Neural cell (in vitro differentiated cells): Measurements from ENCODE around the gene BNIP3. TPM values are rescaled to one million over a fixed set of nuclear protein-coding genes. Genes with fewer than 3 reads are reported as not detected.
A peak's percentile ranks its signal among the peaks of the same experiment; 100 is the strongest.

Experiments used
- H2AFZ ChIP-seq: fragments of 200-600, 300-800 bp; sonication (generic), shearing (Covaris generic); 2 replicates; pipeline ENCODE4 v1.6.0; 2014; ENCODE audit warnings: low read depth, mild to moderate bottlenecking, antibody characterized with exemption, low read length, moderate library complexity
- H3F3A ChIP-seq: fragments of 200-600 bp; shearing (Covaris generic); 2 replicates; pipeline ENCODE4 v1.6.1; 2016; ENCODE audit warnings: mild to moderate bottlenecking, moderate library complexity, mixed read lengths, antibody characterized with exemption, low read length; ENCODE audit not compliant: insufficient read depth, poor library complexity, severe bottlenecking
- H3K27ac ChIP-seq: fragments of 200-600, 300-800 bp; sonication (generic), shearing (Covaris generic); 2 replicates; pipeline ENCODE4 v1.5.1; 2014; ENCODE audit warnings: mild to moderate bottlenecking, low read length, moderate library complexity
- H3K27me3 ChIP-seq: fragments of 300-800, 200-600 bp; sonication (generic), shearing (Covaris generic); 2 replicates; pipeline ENCODE4 v1.6.0; 2014; ENCODE audit warnings: mild to moderate bottlenecking, low read depth, low read length, moderate library complexity; ENCODE audit not compliant: insufficient read depth
- H3K36me3 ChIP-seq: fragments of 300-800, 200-600 bp; sonication (generic), shearing (Covaris generic); 2 replicates; pipeline ENCODE4 v1.5.1; 2014; ENCODE audit warnings: mild to moderate bottlenecking, antibody characterized with exemption, low read length, moderate library complexity; ENCODE audit not compliant: insufficient read depth
- H3K4me2 ChIP-seq: fragments of 300-800, 200-600 bp; sonication (generic), shearing (Covaris generic); 2 replicates; pipeline ENCODE4 v1.6.0; 2014; ENCODE audit warnings: mild to moderate bottlenecking, low read length
- H3K4me3 ChIP-seq: fragments of 300-800, 200-600 bp; sonication (generic), shearing (Covaris generic); 2 replicates; pipeline ENCODE4 v1.5.1; 2014; ENCODE audit warnings: mild to moderate bottlenecking, low read length, moderate library complexity
- H3K79me2 ChIP-seq: fragments of 200-600 bp; shearing (Covaris generic); replicated peaks from 2 replicates; pipeline ENCODE4 v1.6.0; 2014; ENCODE audit warnings: mild to moderate bottlenecking, low read length, moderate library complexity; ENCODE audit not compliant: insufficient read depth
- H3K9ac ChIP-seq: fragments of 300-800, 200-600 bp; sonication (generic), shearing (Covaris generic); 2 replicates; pipeline ENCODE4 v1.6.1; 2016; ENCODE audit warnings: mild to moderate bottlenecking, low read length, mixed read lengths
- H3K9me2 ChIP-seq: fragments of 200-600 bp; shearing (Covaris generic); 2 replicates; pipeline ENCODE4 v1.6.1; 2016; ENCODE audit warnings: mild to moderate bottlenecking, low read length, mixed read lengths; ENCODE audit not compliant: insufficient read depth
- H3K9me3 ChIP-seq: fragments of 200-600, 300-800 bp; sonication (generic), shearing (Covaris generic); 2 replicates; pipeline ENCODE4 v1.6.1; 2016; ENCODE audit warnings: mild to moderate bottlenecking, mixed run types, low read length, moderate library complexity, mixed read lengths
- H4K20me1 ChIP-seq: fragments of 200-600 bp; shearing (Covaris generic); 2 replicates; pipeline ENCODE4 v1.6.1; 2016; ENCODE audit warnings: mild to moderate bottlenecking, mixed run types; ENCODE audit not compliant: insufficient read depth
- CTCF ChIP-seq: fragments of 450-650 bp; IDR thresholded peaks from 2 replicates; pipeline ENCODE4 v1.5.1; 2014; ENCODE audit warnings: antibody characterized with exemption, mild to moderate bottlenecking, moderate library complexity; ENCODE audit not compliant: poor library complexity, severe bottlenecking
- EP300 ChIP-seq: fragments of 450-650 bp; conservative IDR thresholded peaks from 2 replicates; pipeline ENCODE4 v1.6.1; 2014; ENCODE audit warnings: antibody characterized with exemption, mild to moderate bottlenecking, moderate library complexity; ENCODE audit not compliant: poor library complexity, severe bottlenecking
- EZH2 ChIP-seq: fragments of 200-600, 300-800 bp; shearing (Covaris generic), sonication (generic); IDR thresholded peaks from 2 replicates; pipeline ENCODE4 v1.6.1; 2014; ENCODE audit warnings: antibody characterized with exemption, low read length, borderline replicate concordance, mild to moderate bottlenecking; ENCODE audit not compliant: insufficient read depth, poor library complexity, severe bottlenecking
- MXI1 ChIP-seq: fragments of 450-650 bp; conservative IDR thresholded peaks from 2 replicates; pipeline ENCODE4 v1.6.1; 2014; ENCODE audit warnings: antibody characterized with exemption, mild to moderate bottlenecking; ENCODE audit not compliant: poor library complexity, severe bottlenecking
- POLR2AphosphoS5 ChIP-seq: IDR thresholded peaks from 2 replicates; pipeline ENCODE4 v1.6.1; 2012
- RAD21 ChIP-seq: fragments of 450-650 bp; conservative IDR thresholded peaks from 2 replicates; pipeline ENCODE4 v1.6.1; 2014; ENCODE audit warnings: antibody characterized with exemption, mild to moderate bottlenecking, moderate library complexity
- SMC3 ChIP-seq: fragments of 450-650 bp; conservative IDR thresholded peaks from 2 replicates; pipeline ENCODE4 v1.6.1; 2014; ENCODE audit warnings: antibody characterized with exemption, mild to moderate bottlenecking, moderate library complexity; ENCODE audit not compliant: poor library complexity
- TAF1 ChIP-seq: IDR thresholded peaks from 2 replicates; pipeline ENCODE4 v1.6.1; 2012; ENCODE audit warnings: low read depth
- polyA minus RNA-seq: library from RNA; depleted of rRNA, polyadenylated mRNA; stranded (reverse); fragments of >200 nt; gene quantifications from 2 replicates; pipeline ENCODE4 v1.2.3, GENCODE V29; 2014
- polyA plus RNA-seq: library from polyadenylated mRNA; depleted of rRNA; stranded (reverse); fragments of >200 nt; gene quantifications from 2 replicates; pipeline ENCODE4 v1.2.3, GENCODE V29; 2014
- TF ChIP-seq, protein P1 (sequence below): IDR thresholded peaks from 2 replicates; pipeline ENCODE4 v1.6.1; 2012; ENCODE audit warnings: borderline replicate concordance

The BNIP3 gene
- polyA plus RNA-seq (77.1 and 95.9 TPM in 2 replicates), polyA minus RNA-seq (32.4 and 35.1 TPM in 2 replicates)

DNA sequence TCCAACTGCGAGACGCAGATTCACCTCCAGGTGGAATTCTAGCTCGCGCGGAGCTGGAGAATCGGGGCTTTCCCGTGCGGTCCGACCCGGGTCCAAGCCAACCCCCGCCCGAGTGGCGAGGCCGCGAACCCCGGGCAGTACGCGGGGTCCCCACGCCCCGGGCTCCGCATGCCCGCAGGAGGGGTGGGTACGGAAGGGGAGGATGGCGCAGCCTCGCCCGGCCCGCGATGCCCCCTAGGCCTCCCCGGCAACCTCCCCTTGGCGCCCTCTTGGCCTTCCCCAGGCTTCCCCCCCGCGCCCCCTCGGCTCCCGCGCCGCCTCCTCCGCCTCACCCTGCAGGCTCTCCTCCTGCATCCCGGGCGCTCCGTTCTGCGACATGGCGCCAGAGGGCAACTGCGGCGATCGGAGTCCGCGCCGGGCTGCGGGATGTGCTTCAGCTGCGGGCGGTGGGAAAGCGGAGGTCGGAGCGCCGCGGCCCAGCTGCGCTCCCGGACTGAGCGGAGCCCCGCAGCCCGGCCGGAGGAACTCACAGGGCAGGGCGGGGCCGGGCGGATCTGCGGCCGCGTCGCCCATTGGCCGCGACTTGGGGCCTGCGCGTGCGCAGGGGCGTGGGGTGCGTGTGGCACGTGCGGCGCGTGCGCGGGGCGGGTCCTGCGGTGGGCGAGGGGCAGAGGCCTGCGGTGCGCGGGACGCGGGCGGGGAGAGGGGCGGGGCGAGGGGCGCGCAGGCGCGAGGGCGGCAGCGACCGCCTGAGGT is at the start of gene BNIP3:
Gene BNIP3 (minus strand): TSS at position 495 of the 756 bp plus-strand sequence. CDS start 117 bp downstream, at position 378.
- peaks cover 3% of the 10 kb centered on the region for H3F3A ChIP-seq
- peak within 1 kb of the TSS; percentile 86 for H3K4me2 ChIP-seq
- H3K36me3 ChIP-seq: no peaks in the 10 kb centered on the region
- no peaks in the 10 kb centered on the region for H3K27me3 ChIP-seq
- H2AFZ ChIP-seq: peak within 1 kb of the TSS; percentile 51
- no peaks in the 10 kb centered on the region for H3K9me3 ChIP-seq
- no peaks in the 10 kb centered on the region for H3K9me2 ChIP-seq
- H3K79me2 ChIP-seq: peaks cover 42% of the 10 kb centered on the region
- peak within 1 kb of the TSS; percentile 72 for H3K9ac ChIP-seq
- H3K27ac ChIP-seq: peak within 1 kb of the TSS; percentile 8
- peak within 1 kb of the TSS; percentile 98 for H3K4me3 ChIP-seq
- no peaks in the 10 kb centered on the region for H4K20me1 ChIP-seq
- TF ChIP-seq POLR2AphosphoS5 (no peak), EZH2 (no peak), MXI1 (peak; percentile 71), RAD21 (peak; percentile 58), SMC3 (peak; percentile 44), CTCF (no peak), TAF1 (peak; percentile 33), EP300 (peak; percentile 13)
- TF ChIP-seq, protein P1, sequence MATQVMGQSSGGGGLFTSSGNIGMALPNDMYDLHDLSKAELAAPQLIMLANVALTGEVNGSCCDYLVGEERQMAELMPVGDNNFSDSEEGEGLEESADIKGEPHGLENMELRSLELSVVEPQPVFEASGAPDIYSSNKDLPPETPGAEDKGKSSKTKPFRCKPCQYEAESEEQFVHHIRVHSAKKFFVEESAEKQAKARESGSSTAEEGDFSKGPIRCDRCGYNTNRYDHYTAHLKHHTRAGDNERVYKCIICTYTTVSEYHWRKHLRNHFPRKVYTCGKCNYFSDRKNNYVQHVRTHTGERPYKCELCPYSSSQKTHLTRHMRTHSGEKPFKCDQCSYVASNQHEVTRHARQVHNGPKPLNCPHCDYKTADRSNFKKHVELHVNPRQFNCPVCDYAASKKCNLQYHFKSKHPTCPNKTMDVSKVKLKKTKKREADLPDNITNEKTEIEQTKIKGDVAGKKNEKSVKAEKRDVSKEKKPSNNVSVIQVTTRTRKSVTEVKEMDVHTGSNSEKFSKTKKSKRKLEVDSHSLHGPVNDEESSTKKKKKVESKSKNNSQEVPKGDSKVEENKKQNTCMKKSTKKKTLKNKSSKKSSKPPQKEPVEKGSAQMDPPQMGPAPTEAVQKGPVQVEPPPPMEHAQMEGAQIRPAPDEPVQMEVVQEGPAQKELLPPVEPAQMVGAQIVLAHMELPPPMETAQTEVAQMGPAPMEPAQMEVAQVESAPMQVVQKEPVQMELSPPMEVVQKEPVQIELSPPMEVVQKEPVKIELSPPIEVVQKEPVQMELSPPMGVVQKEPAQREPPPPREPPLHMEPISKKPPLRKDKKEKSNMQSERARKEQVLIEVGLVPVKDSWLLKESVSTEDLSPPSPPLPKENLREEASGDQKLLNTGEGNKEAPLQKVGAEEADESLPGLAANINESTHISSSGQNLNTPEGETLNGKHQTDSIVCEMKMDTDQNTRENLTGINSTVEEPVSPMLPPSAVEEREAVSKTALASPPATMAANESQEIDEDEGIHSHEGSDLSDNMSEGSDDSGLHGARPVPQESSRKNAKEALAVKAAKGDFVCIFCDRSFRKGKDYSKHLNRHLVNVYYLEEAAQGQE: peak; percentile 21

- H3K4me2 ChIP-seq: no peak overlapping the region
- H3K9me3 ChIP-seq: peaks cover 3% of the 10 kb centered on the region
- H3K9ac ChIP-seq: no peak overlapping the region
- no peak overlapping the region for H3K4me3 ChIP-seq
- no peaks in the 10 kb centered on the region for H3K9me2 ChIP-seq
- H4K20me1 ChIP-seq: no peaks in the 10 kb centered on the region
- no peak overlapping the region for H3K27ac ChIP-seq
- no peaks in the 10 kb centered on the region for H3F3A ChIP-seq
- peaks cover 23% of the 10 kb centered on the region for H3K27me3 ChIP-seq
- no peaks in the 10 kb centered on the region for H3K79me2 ChIP-seq
- H3K36me3 ChIP-seq: no peaks in the 10 kb centered on the region
- TF ChIP-seq POLR2AphosphoS5 (no peak), RAD21 (no peak), SMC3 (no peak), EZH2 (no peak), EP300 (no peak), TAF1 (no peak)
- no peak overlapping the region for H2AFZ ChIP-seq
These were observed 49.3 kb upstream of the BNIP3 start for GRCh38 chr10:132030898-132031463.
